ENCODE results near the gene SPSB1.

Gene SPSB1

GRCh38 chr1:9357958-9358357, 65.3 kb downstream of the SPSB1 start:
- TF ChIP-seq REST (IDR thresholded peaks at IDR 0.05; ENCODE audit: insufficient read depth in 1 of 2, low read depth in 2 of 2, low read length in 2 of 2): no peak
- no peak for TF ChIP-seq SIN3A (IDR thresholded peaks at IDR 0.05; ENCODE audit: borderline replicate concordance, insufficient read depth, low read length)
- TF ChIP-seq FOXP2 (optimal IDR thresholded peaks at IDR 0.05; ENCODE audit: borderline replicate concordance, extremely low read depth, extremely low read length, insufficient read depth): no peak

GRCh38 chr1:9360371-9361064, 67.8 kb downstream of the SPSB1 start:
- TF ChIP-seq FOXP2 (optimal IDR thresholded peaks at IDR 0.05; ENCODE audit: borderline replicate concordance, extremely low read depth, extremely low read length, insufficient read depth) (no peak), SIN3A (IDR thresholded peaks at IDR 0.05; ENCODE audit: borderline replicate concordance, insufficient read depth, low read length) (no peak), TAF1 (IDR thresholded peaks at IDR 0.05; ENCODE audit: borderline replicate concordance, insufficient read depth, low read length) (no peak), REST (IDR thresholded peaks at IDR 0.05; ENCODE audit: insufficient read depth in 1 of 2, low read depth in 2 of 2, low read length in 2 of 2) (no peak)

GRCh38 chr1:9361630-9362260, 69.1 kb downstream of the SPSB1 start:
- no peak for TF ChIP-seq SIN3A (IDR thresholded peaks at IDR 0.05; ENCODE audit: borderline replicate concordance, insufficient read depth, low read length)
- no peak for TF ChIP-seq FOXP2 (optimal IDR thresholded peaks at IDR 0.05; ENCODE audit: borderline replicate concordance, extremely low read depth, extremely low read length, insufficient read depth)
- no peak for TF ChIP-seq REST (IDR thresholded peaks at IDR 0.05; ENCODE audit: insufficient read depth in 1 of 2, low read depth in 2 of 2, low read length in 2 of 2)
- no peak for TF ChIP-seq TAF1 (IDR thresholded peaks at IDR 0.05; ENCODE audit: borderline replicate concordance, insufficient read depth, low read length)
- TF ChIP-seq POLR2AphosphoS5 (IDR thresholded peaks at IDR 0.05; ENCODE audit: low read depth, low read length): no peak

GRCh38 chr1:9362488-9362887, 69.8 kb downstream of the SPSB1 start:
- TF ChIP-seq TAF1 (IDR thresholded peaks at IDR 0.05; ENCODE audit: borderline replicate concordance, insufficient read depth, low read length) (no peak), REST (IDR thresholded peaks at IDR 0.05; ENCODE audit: insufficient read depth in 1 of 2, low read depth in 2 of 2, low read length in 2 of 2) (no peak), FOXP2 (optimal IDR thresholded peaks at IDR 0.05; ENCODE audit: borderline replicate concordance, extremely low read depth, extremely low read length, insufficient read depth) (no peak), POLR2AphosphoS5 (IDR thresholded peaks at IDR 0.05; ENCODE audit: low read depth, low read length) (no peak), SIN3A (IDR thresholded peaks at IDR 0.05; ENCODE audit: borderline replicate concordance, insufficient read depth, low read length) (no peak)
